SK-N-SH (cell line): Measurements from ENCODE around the gene ADAMTSL1. TPM values are rescaled to one million over a fixed set of nuclear protein-coding genes. Genes with fewer than 3 reads are reported as not detected.

ENCODE experiments used
- CTCF ChIA-PET: fragments of 300-600, 350-600 bp; formaldehyde crosslinking; extraction: SDS; loops from one replicate; lab custom pipeline; 2021; lab: Yijun Ruan, JAX
- POLR2A ChIA-PET: fragments of 350-600 bp; sonication (Branson Sonifier 250); formaldehyde crosslinking; extraction: SDS; loops from one replicate; lab custom pipeline; 2020; ENCODE audit warnings: antibody characterized with exemption, inconsistent platforms; lab: Yijun Ruan, JAX
- DNase-seq: peaks from one replicate; pipeline ENCODE4 v3.0.0; 2012
- H2AFZ ChIP-seq: fragments of 200-600 bp; sonication (generic); 2 replicates; pipeline ENCODE4 v1.8.1; 2016; ENCODE audit warnings: antibody characterized with exemption, mild to moderate bottlenecking, low read depth
- H3F3A ChIP-seq: fragments of 200-600 bp; sonication (generic); replicated peaks from 2 replicates; pipeline ENCODE3; 2016; ENCODE audit warnings: antibody characterized with exemption, mild to moderate bottlenecking; ENCODE audit not compliant: insufficient read depth
- H3K27ac ChIP-seq, 2 experiments: fragments of 200-500 bp in 1 of 2; fragments of 200-600 bp in 1 of 2; sonication (Bioruptor generic) in 1 of 2; sonication (generic), shearing (Covaris generic) in 1 of 2; 2 replicates each; pipeline versions ENCODE4 v1.5.1 to v1.6.1; 2014 to 2016; ENCODE audit warnings: low read depth in 2 of 2, inconsistent platforms in 1 of 2, low read length in 1 of 2, mild to moderate bottlenecking in 1 of 2, mixed read lengths in 1 of 2
- H3K27me3 ChIP-seq: fragments of 200-600 bp; sonication (generic), shearing (Covaris generic); 2 replicates; pipeline ENCODE4 v1.6.1; 2016; ENCODE audit warnings: mixed run types; ENCODE audit not compliant: insufficient read depth
- H3K36me3 ChIP-seq, 2 experiments: fragments of 200-500 bp in 1 of 2; fragments of 200-600 bp in 1 of 2; sonication (Bioruptor generic) in 1 of 2; sonication (generic) in 1 of 2; replicated peaks in 1 of 2; 2 replicates each; pipeline versions ENCODE3 to v1.5.1; 2014 to 2016; ENCODE audit warnings: low read length in 1 of 2, mild to moderate bottlenecking in 1 of 2; ENCODE audit not compliant: insufficient read depth in 2 of 2, control insufficient read depth in 1 of 2
- H3K4me1 ChIP-seq, 2 experiments: fragments of 200-500 bp in 1 of 2; fragments of 200-600 bp in 1 of 2; sonication (Bioruptor generic) in 1 of 2; sonication (generic), shearing (Covaris generic) in 1 of 2; 2 replicates each; pipeline versions ENCODE4 v1.5.1 to v1.6.1; 2014 to 2016; ENCODE audit warnings: low read depth in 1 of 2, low read length in 1 of 2, mixed run types in 1 of 2; ENCODE audit not compliant: insufficient read depth in 2 of 2, control insufficient read depth in 1 of 2
- H3K4me2 ChIP-seq: fragments of 200-600 bp; sonication (generic), shearing (Covaris generic); 2 replicates; pipeline ENCODE4 v1.6.1; 2017; ENCODE audit warnings: mixed run types
- H3K4me3 ChIP-seq, 2 experiments: fragments of 200-500 bp in 1 of 2; fragments of 200-600 bp in 1 of 2; sonication (Bioruptor generic) in 1 of 2; sonication (generic), shearing (Covaris generic) in 1 of 2; 2 replicates each; pipeline versions ENCODE4 v1.5.1 to v1.8.1; 2014 to 2016; ENCODE audit warnings: low read depth in 2 of 2, inconsistent platforms in 1 of 2, low read length in 1 of 2, mild to moderate bottlenecking in 1 of 2, mixed read lengths in 1 of 2, moderate library complexity in 1 of 2
- H3K79me2 ChIP-seq: fragments of 200-600 bp; sonication (generic); 2 replicates; pipeline ENCODE4 v1.8.1; 2017; ENCODE audit warnings: mild to moderate bottlenecking; ENCODE audit not compliant: insufficient read depth
- H3K9ac ChIP-seq: fragments of 200-600 bp; sonication (generic); 2 replicates; pipeline ENCODE4 v1.6.1; 2017; ENCODE audit warnings: mixed run types
- H3K9me2 ChIP-seq: fragments of 200-600 bp; sonication (generic); 2 replicates; pipeline ENCODE4 v1.6.1; 2017; ENCODE audit warnings: mixed run types
- H3K9me3 ChIP-seq: fragments of 200-600 bp; sonication (generic); 2 replicates; pipeline ENCODE4 v1.6.1; 2017; ENCODE audit warnings: mixed run types, mild to moderate bottlenecking, moderate library complexity
- H4K20me1 ChIP-seq: fragments of 200-600 bp; sonication (generic); 2 replicates; pipeline ENCODE4 v1.6.1; 2017; ENCODE audit warnings: mild to moderate bottlenecking, mixed run types; ENCODE audit not compliant: insufficient read depth
- ELF1 ChIP-seq: IDR thresholded peaks from 2 replicates; pipeline ENCODE4 v1.4.0; 2012
- EP300 ChIP-seq, 2 experiments: IDR thresholded peaks; 2 replicates each; pipeline versions ENCODE4 v1.4.0 to v1.6.1; 2012; ENCODE audit warnings: borderline replicate concordance in 1 of 2, low read depth in 1 of 2, low read length in 1 of 2
- FOXJ3 ChIP-seq: sonication (generic); formaldehyde crosslinking; IDR thresholded peaks from 2 replicates; pipeline ENCODE4 v1.5.1; 2020; ENCODE audit warnings: mild to moderate bottlenecking, missing genetic modification reagents
- GABPA ChIP-seq: IDR thresholded peaks from 2 replicates; pipeline ENCODE4 v1.4.0; 2012; ENCODE audit warnings: low read depth, mild to moderate bottlenecking
- JUND ChIP-seq: IDR thresholded peaks from 2 replicates; pipeline ENCODE4 v1.4.0; 2012
- MEF2A ChIP-seq: IDR thresholded peaks from 2 replicates; pipeline ENCODE4 v1.4.0; 2012; ENCODE audit warnings: low read depth, borderline replicate concordance
- NFIC ChIP-seq: IDR thresholded peaks from 2 replicates; pipeline ENCODE4 v1.4.0; 2012; ENCODE audit warnings: borderline replicate concordance
- RAD21 ChIP-seq: IDR thresholded peaks from 2 replicates; pipeline ENCODE4 v1.6.1; 2012; ENCODE audit warnings: mild to moderate bottlenecking, low read length
- RFX5 ChIP-seq: IDR thresholded peaks from 2 replicates; pipeline ENCODE4 v1.6.1; 2012; ENCODE audit warnings: mild to moderate bottlenecking, improper control_type of control experiment, low read length
- RXRA ChIP-seq: IDR thresholded peaks from 2 replicates; pipeline ENCODE4 v1.4.0; 2012; ENCODE audit warnings: low read depth, mild to moderate bottlenecking, borderline replicate concordance
- SIN3A ChIP-seq: IDR thresholded peaks from 2 replicates; pipeline ENCODE4 v1.6.1; 2012; ENCODE audit warnings: low read depth, mild to moderate bottlenecking, low read length, moderate library complexity, borderline replicate concordance
- SMC3 ChIP-seq: IDR thresholded peaks from 2 replicates; pipeline ENCODE4 v1.6.1; 2012; ENCODE audit warnings: low read depth, low read length, improper control_type of control experiment
- TAF1 ChIP-seq: IDR thresholded peaks from 2 replicates; pipeline ENCODE4 v1.6.1; 2012; ENCODE audit warnings: low read depth, mild to moderate bottlenecking, low read length, moderate library complexity, borderline replicate concordance
- TCF12 ChIP-seq: IDR thresholded peaks from 2 replicates; pipeline ENCODE4 v1.4.0; 2012
- TEAD4 ChIP-seq: IDR thresholded peaks from 2 replicates; pipeline ENCODE4 v1.4.0; 2012; ENCODE audit warnings: mild to moderate bottlenecking, borderline replicate concordance; ENCODE audit not compliant: insufficient read depth
- polyA plus RNA-seq, 3 experiments: library from polyadenylated mRNA; depleted of rRNA; stranded (reverse); fragments of >200 nt; gene quantifications; 2 replicates each; pipeline ENCODE4 v1.2.3, GENCODE V29; 2012
- TF ChIP-seq, protein P1 (sequence below): fragments of 200-600 bp; sonication (generic); IDR thresholded peaks from 2 replicates; pipeline ENCODE4 v1.6.1; 2017; ENCODE audit warnings: antibody characterized with exemption, mild to moderate bottlenecking, moderate library complexity
- TF ChIP-seq, protein P2 (sequence below): IDR thresholded peaks from 2 replicates; pipeline ENCODE4 v1.4.0; 2012; ENCODE audit warnings: low read depth, borderline replicate concordance
- TF ChIP-seq, protein P3 (sequence below): fragments of 150-350 bp; IDR thresholded peaks from 2 replicates; pipeline ENCODE4 v1.6.1; 2017; ENCODE audit warnings: antibody characterized with exemption, low read length, low read depth, borderline replicate concordance
- TF ChIP-seq, protein P4 (sequence below): IDR thresholded peaks from 2 replicates; pipeline ENCODE4; 2012

The ADAMTSL1 gene
- polyA plus RNA-seq, 1 of the 3 experiments (the other 2 are of a cell fraction): 114 TPM

DNA sequence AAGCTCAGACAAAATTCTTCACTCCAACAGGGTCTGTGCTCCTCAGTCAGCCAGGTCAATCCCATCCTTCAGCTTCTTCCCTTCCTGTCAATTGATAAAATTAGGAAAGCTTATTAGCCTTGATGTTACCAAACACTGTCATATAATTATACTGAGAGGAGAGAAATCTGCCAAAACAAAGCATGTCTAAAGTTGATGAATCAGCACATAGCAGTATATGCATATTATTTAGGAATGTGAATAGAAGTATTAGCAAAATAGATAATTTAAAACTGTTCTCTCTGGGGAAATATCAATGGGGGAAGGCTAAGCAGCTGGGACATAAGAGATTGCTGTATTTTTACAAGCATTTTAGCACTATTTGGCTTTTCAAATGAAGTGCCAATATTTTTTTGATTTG is 451.9 kb downstream of the ADAMTSL1 start:
- DNase-seq: no peak
- CTCF ChIA-PET: no interaction called here
- Histone ChIP-seq H3F3A (no peaks in the 10 kb centered on the region), H3K4me3 (no peak overlapping the region), H4K20me1 (no peaks in the 10 kb centered on the region), H3K79me2 (no peaks in the 10 kb centered on the region), H3K4me1 (peaks cover 7 to 10% of the 10 kb centered on the region in 2 experiments; a peak in 2 of 4 replicates), H3K36me3 (no peaks in the 10 kb centered on the region), H3K9me2 (no peaks in the 10 kb centered on the region), H3K27ac (no peak overlapping the region), H3K27me3 (no peaks in the 10 kb centered on the region), H3K4me2 (no peak overlapping the region), H3K9ac (no peak overlapping the region), H3K9me3 (no peaks in the 10 kb centered on the region), H2AFZ (no peak overlapping the region)
- TF ChIP-seq TEAD4 (no peak), JUND (no peak), RAD21 (no peak), TAF1 (no peak), SIN3A (no peak), FOXJ3 (CRISPR knock-in tag) (no peak), RXRA (no peak), SMC3 (no peak), MEF2A (no peak), NFIC (no peak), RFX5 (no peak), TCF12 (no peak), EP300 (IDR thresholded peaks at IDR 0.05; ENCODE audit: borderline replicate concordance in 1 of 2, low read depth in 1 of 2, low read length in 1 of 2) (no peak), ELF1 (no peak), GABPA (no peak)
- TF ChIP-seq, protein P1, sequence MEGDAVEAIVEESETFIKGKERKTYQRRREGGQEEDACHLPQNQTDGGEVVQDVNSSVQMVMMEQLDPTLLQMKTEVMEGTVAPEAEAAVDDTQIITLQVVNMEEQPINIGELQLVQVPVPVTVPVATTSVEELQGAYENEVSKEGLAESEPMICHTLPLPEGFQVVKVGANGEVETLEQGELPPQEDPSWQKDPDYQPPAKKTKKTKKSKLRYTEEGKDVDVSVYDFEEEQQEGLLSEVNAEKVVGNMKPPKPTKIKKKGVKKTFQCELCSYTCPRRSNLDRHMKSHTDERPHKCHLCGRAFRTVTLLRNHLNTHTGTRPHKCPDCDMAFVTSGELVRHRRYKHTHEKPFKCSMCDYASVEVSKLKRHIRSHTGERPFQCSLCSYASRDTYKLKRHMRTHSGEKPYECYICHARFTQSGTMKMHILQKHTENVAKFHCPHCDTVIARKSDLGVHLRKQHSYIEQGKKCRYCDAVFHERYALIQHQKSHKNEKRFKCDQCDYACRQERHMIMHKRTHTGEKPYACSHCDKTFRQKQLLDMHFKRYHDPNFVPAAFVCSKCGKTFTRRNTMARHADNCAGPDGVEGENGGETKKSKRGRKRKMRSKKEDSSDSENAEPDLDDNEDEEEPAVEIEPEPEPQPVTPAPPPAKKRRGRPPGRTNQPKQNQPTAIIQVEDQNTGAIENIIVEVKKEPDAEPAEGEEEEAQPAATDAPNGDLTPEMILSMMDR: no peak
- TF ChIP-seq, protein P2, sequence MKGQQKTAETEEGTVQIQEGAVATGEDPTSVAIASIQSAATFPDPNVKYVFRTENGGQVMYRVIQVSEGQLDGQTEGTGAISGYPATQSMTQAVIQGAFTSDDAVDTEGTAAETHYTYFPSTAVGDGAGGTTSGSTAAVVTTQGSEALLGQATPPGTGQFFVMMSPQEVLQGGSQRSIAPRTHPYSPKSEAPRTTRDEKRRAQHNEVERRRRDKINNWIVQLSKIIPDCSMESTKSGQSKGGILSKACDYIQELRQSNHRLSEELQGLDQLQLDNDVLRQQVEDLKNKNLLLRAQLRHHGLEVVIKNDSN: no peak
- TF ChIP-seq, protein P3, sequence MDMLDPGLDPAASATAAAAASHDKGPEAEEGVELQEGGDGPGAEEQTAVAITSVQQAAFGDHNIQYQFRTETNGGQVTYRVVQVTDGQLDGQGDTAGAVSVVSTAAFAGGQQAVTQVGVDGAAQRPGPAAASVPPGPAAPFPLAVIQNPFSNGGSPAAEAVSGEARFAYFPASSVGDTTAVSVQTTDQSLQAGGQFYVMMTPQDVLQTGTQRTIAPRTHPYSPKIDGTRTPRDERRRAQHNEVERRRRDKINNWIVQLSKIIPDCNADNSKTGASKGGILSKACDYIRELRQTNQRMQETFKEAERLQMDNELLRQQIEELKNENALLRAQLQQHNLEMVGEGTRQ: no peak
- TF ChIP-seq, protein P4, sequence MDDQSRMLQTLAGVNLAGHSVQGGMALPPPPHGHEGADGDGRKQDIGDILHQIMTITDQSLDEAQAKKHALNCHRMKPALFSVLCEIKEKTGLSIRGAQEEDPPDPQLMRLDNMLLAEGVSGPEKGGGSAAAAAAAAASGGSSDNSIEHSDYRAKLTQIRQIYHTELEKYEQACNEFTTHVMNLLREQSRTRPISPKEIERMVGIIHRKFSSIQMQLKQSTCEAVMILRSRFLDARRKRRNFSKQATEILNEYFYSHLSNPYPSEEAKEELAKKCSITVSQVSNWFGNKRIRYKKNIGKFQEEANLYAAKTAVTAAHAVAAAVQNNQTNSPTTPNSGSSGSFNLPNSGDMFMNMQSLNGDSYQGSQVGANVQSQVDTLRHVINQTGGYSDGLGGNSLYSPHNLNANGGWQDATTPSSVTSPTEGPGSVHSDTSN: no peak
- POLR2A ChIA-PET: no interaction called here
